Natural killer cell (primary cell): ENCODE data around the gene EXOC3L2. TPM values are rescaled to one million over a fixed set of nuclear protein-coding genes. Genes with fewer than 3 reads are reported as not detected.

Experiments
- ATAC-seq, 3 donors: fragments of 150-1000 bp in 2 of 3; fragments of 200-7000 bp in 1 of 3; cut with Tn5 transposase; 1 replicate in 1 of 3; 2 replicates in 2 of 3; pipeline ENCODE4 v1.10.0; 2021; ENCODE audit warnings: mild to moderate bottlenecking in 2 of 3, moderate library complexity in 2 of 3
- DNase-seq, 2 donors: peaks; one replicate each; pipeline versions ENCODE4 v3.0.0 to v3.0.0-alpha.2; 2013 to 2021; ENCODE audit warnings: mixed read lengths in 1 of 2
- H3K27ac ChIP-seq: one replicate; pipeline ENCODE4 v1.5.1; 2013; ENCODE audit warnings: mild to moderate bottlenecking, low read length
- H3K27me3 ChIP-seq: one replicate; pipeline ENCODE4 v1.6.1; 2013; ENCODE audit warnings: low read length; ENCODE audit not compliant: control insufficient read depth, insufficient read depth
- H3K36me3 ChIP-seq: one replicate; pipeline ENCODE4 v1.6.1; 2013; ENCODE audit warnings: low read length; ENCODE audit not compliant: control insufficient read depth, insufficient read depth
- H3K4me1 ChIP-seq: one replicate; pipeline ENCODE4 v1.6.1; 2013; ENCODE audit warnings: low read length; ENCODE audit not compliant: control insufficient read depth, insufficient read depth
- H3K4me3 ChIP-seq: one replicate; pipeline ENCODE4 v1.5.1; 2013; ENCODE audit warnings: low read length
- H3K9me3 ChIP-seq: one replicate; pipeline ENCODE4 v1.6.1; 2013; ENCODE audit warnings: low read length; ENCODE audit not compliant: control insufficient read depth, insufficient read depth
- H3K27ac Mint-ChIP-seq, 2 donors: one replicate each; pipeline ENCODE4 v1.8.0; 2022; ENCODE audit warnings: mild to moderate bottlenecking in 2 of 2, mixed read lengths in 2 of 2, moderate library complexity in 1 of 2
- H3K27me3 Mint-ChIP-seq, 2 donors: one replicate each; pipeline ENCODE4 v1.8.0; 2022; ENCODE audit warnings: low read depth in 2 of 2, mixed read lengths in 2 of 2
- H3K36me3 Mint-ChIP-seq: one replicate; pipeline ENCODE4 v1.8.0; 2022; ENCODE audit warnings: mixed read lengths
- H3K4me1 Mint-ChIP-seq, 2 donors: one replicate each; pipeline ENCODE4 v1.8.0; 2022; ENCODE audit warnings: mixed read lengths in 2 of 2
- H3K4me3 Mint-ChIP-seq: one replicate; pipeline ENCODE4 v1.8.0; 2022; ENCODE audit warnings: mild to moderate bottlenecking, moderate library complexity, mixed read lengths
- H3K9me3 Mint-ChIP-seq, 2 donors: one replicate each; pipeline ENCODE4 v1.8.0; 2022; ENCODE audit warnings: mixed read lengths in 2 of 2
- CTCF ChIP-seq: fragments of 200-600 bp; IDR thresholded peaks from one replicate; pipeline ENCODE4 v1.8.0; 2022; ENCODE audit warnings: antibody characterized with exemption
- WGBS: methylation state at CpG from one replicate; pipeline ENCODE4 v1.1.7; 2013; ENCODE audit warnings: missing lambda C conversion rate; ENCODE audit not compliant: insufficient coverage; 5-methylcytosine and 5-hydroxymethylcytosine counted together
- intact Hi-C: fragments of 100-400 bp; cut with micrococcal nuclease; formaldehyde crosslinking; loops from one replicate; pipeline ENCODE4 v1.14.2; 2022
- total RNA-seq, 4 donors: library from RNA; stranded (reverse); fragments of 120-200 nt in 1 of 4; gene quantifications; one replicate each; pipeline versions ENCODE4 v1.2.3 to v1.2.4, GENCODE V29; 2013 to 2022

The EXOC3L2 gene
- total RNA-seq, 3 donors from 2014 or later (not counting 1 experiment from before 2014, with no cell fraction given): 0.16 to 0.23 TPM; not detected in 1

GRCh38 chr19:45280471-45280961 is 35.3 kb upstream of the EXOC3L2 start:
- H3K4me1 ChIP-seq: no peaks in the 10 kb centered on the region
- no peak overlapping the region for H3K4me3 ChIP-seq
- intact Hi-C loops: no loop called here
- ATAC-seq (no peak), DNase-seq (no peak)
- H3K27me3 Mint-ChIP-seq: no peaks in the 10 kb centered on the region
- H3K4me3 Mint-ChIP-seq: no peak overlapping the region
- no peaks in the 10 kb centered on the region for H3K9me3 ChIP-seq
- H3K27ac Mint-ChIP-seq: no peak overlapping the region
- H3K36me3 Mint-ChIP-seq: no peaks in the 10 kb centered on the region
- 91% methylated on average over 19 of the region's 19 CpGs for WGBS
- H3K36me3 ChIP-seq: peaks cover 32% of the 10 kb centered on the region
- no peak overlapping the region for H3K27ac ChIP-seq
- H3K4me1 Mint-ChIP-seq: no peaks in the 10 kb centered on the region
- TF ChIP-seq CTCF: no peak
- H3K9me3 Mint-ChIP-seq: no peaks in the 10 kb centered on the region
- no peaks in the 10 kb centered on the region for H3K27me3 ChIP-seq

- 97% methylated on average over 3 of the region's 3 CpGs for WGBS
- no peak for TF ChIP-seq CTCF
- no peaks in the 10 kb centered on the region for H3K36me3 Mint-ChIP-seq
- H3K27ac ChIP-seq: no peak overlapping the region
- DNase-seq: no peak
- H3K9me3 ChIP-seq: no peaks in the 10 kb centered on the region
- no peak for ATAC-seq
- no peak overlapping the region for H3K4me3 Mint-ChIP-seq
- H3K4me1 ChIP-seq: no peaks in the 10 kb centered on the region
- no peak overlapping the region for H3K27ac Mint-ChIP-seq
- H3K9me3 Mint-ChIP-seq: no peaks in the 10 kb centered on the region
- H3K27me3 Mint-ChIP-seq: no peaks in the 10 kb centered on the region
- no peaks in the 10 kb centered on the region for H3K4me1 Mint-ChIP-seq
- intact Hi-C loops: no loop called here
- H3K4me3 ChIP-seq: no peak overlapping the region
- peaks cover 27% of the 10 kb centered on the region for H3K36me3 ChIP-seq
- H3K27me3 ChIP-seq: no peaks in the 10 kb centered on the region
Measured at GRCh38 chr19:45279587-45280192, 34.5 kb upstream of the EXOC3L2 start.

GRCh38 chr19:45278087-45278486 is 32.9 kb upstream of the EXOC3L2 start:
- H3K27ac Mint-ChIP-seq: no peak overlapping the region
- H3K36me3 ChIP-seq: peaks cover 28% of the 10 kb centered on the region

More at GRCh38 chr19:45278087-45278486, 32.9 kb upstream of the EXOC3L2 start:
- WGBS: 95% methylated on average over 9 of the region's 10 CpGs
- ATAC-seq: no peak
- Histone ChIP-seq H3K9me3 (no peaks in the 10 kb centered on the region), H3K27ac (no peak overlapping the region), H3K4me1 (no peaks in the 10 kb centered on the region), H3K27me3 (no peaks in the 10 kb centered on the region), H3K4me3 (no peak overlapping the region)
- no peak for TF ChIP-seq CTCF
- H3K27me3 Mint-ChIP-seq: no peaks in the 10 kb centered on the region
- DNase-seq: no peak
- peaks cover 5% of the 10 kb centered on the region for H3K36me3 Mint-ChIP-seq
- H3K9me3 Mint-ChIP-seq: no peaks in the 10 kb centered on the region
- no peaks in the 10 kb centered on the region for H3K4me1 Mint-ChIP-seq
- intact Hi-C loops: no loop called here
- H3K4me3 Mint-ChIP-seq: no peak overlapping the region
